Measurements from ENCODE around the gene CDH23. TPM values are rescaled to one million over a fixed set of nuclear protein-coding genes. Genes with fewer than 3 reads are reported as not detected.

Gene CDH23
- total RNA-seq, 1 donor from 2014 or later, result 0.40 TPM

GRCh38 chr10:71761541-71762113 lies 364.9 kb downstream of the CDH23 start:
- DNase-seq (ENCODE audit: low read depth), result no peak

- no peak for DNase-seq (ENCODE audit: low read depth)
Observed at GRCh38 chr10:71762324-71762723, 365.6 kb downstream of the CDH23 start.

GRCh38 chr10:71763352-71764127 lies 366.8 kb downstream of the CDH23 start:
- no peak for DNase-seq (ENCODE audit: low read depth)

- peak; percentile 57 for DNase-seq (ENCODE audit: low read depth)
Observed at GRCh38 chr10:71765176-71765904, 368.6 kb downstream of the CDH23 start.

- DNase-seq (ENCODE audit: low read depth), result no peak
Observed at GRCh38 chr10:71765906-71766716, 369.4 kb downstream of the CDH23 start.

- DNase-seq (ENCODE audit: low read depth), result peak; percentile 99
Observed at GRCh38 chr10:71766717-71767419, 370.1 kb downstream of the CDH23 start.

- peak; percentile 78 for DNase-seq (ENCODE audit: low read depth)
Observed at GRCh38 chr10:71767420-71768035, 370.8 kb downstream of the CDH23 start.

GRCh38 chr10:71769279-71769823 lies 372.6 kb downstream of the CDH23 start:
- peak; percentile 50 for DNase-seq (ENCODE audit: low read depth)

GRCh38 chr10:71770255-71770654 lies 373.5 kb downstream of the CDH23 start:
- DNase-seq (ENCODE audit: low read depth), result peak; percentile 56

- no peak for DNase-seq (ENCODE audit: low read depth)
Observed at GRCh38 chr10:71770789-71771188, 374.1 kb downstream of the CDH23 start.

GRCh38 chr10:71771204-71771603 lies 374.5 kb downstream of the CDH23 start:
- no peak for DNase-seq (ENCODE audit: low read depth)

- DNase-seq (ENCODE audit: low read depth), result peak; percentile 72
Observed at GRCh38 chr10:71771821-71772617, 375.3 kb downstream of the CDH23 start.

GRCh38 chr10:71772832-71773220 lies 376.1 kb downstream of the CDH23 start:
- no peak for DNase-seq (ENCODE audit: low read depth)

GRCh38 chr10:71773221-71773971 lies 376.7 kb downstream of the CDH23 start, which contains the start of gene VSIR:
Gene VSIR, minus strand, starts transcription at chr10:71773520. Its CDS starts 81 bp downstream, at chr10:71773439.
- DNase-seq (ENCODE audit: low read depth), result peak; percentile 89

GRCh38 chr10:71774916-71775702 lies 378.4 kb downstream of the CDH23 start:
- DNase-seq (ENCODE audit: low read depth), result no peak

- no peak for DNase-seq (ENCODE audit: low read depth)
Observed at GRCh38 chr10:71776481-71776925, 379.8 kb downstream of the CDH23 start.
